ENCODE results near the gene GAPDHS.

DNA sequence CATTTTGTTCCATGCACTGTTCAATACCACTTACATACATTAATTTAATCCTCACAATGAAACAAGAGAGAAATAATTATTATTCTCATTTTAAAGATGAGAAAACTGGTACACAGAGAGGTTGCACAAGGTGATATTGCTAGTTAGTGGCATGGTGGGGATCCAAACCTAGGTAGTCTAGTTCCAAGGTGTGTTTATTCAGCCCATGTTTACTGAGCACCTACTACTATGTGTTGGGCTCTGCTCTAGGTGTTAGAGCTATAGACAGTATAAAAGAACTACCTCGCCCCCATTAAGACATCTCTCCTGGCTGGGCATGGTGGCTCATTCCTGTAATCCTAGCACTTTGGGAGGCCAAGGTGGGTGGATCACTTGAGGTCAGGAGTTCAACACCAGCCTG lies 49.5 kb downstream of the GAPDHS start:
- TF ChIP-seq, protein P1, sequence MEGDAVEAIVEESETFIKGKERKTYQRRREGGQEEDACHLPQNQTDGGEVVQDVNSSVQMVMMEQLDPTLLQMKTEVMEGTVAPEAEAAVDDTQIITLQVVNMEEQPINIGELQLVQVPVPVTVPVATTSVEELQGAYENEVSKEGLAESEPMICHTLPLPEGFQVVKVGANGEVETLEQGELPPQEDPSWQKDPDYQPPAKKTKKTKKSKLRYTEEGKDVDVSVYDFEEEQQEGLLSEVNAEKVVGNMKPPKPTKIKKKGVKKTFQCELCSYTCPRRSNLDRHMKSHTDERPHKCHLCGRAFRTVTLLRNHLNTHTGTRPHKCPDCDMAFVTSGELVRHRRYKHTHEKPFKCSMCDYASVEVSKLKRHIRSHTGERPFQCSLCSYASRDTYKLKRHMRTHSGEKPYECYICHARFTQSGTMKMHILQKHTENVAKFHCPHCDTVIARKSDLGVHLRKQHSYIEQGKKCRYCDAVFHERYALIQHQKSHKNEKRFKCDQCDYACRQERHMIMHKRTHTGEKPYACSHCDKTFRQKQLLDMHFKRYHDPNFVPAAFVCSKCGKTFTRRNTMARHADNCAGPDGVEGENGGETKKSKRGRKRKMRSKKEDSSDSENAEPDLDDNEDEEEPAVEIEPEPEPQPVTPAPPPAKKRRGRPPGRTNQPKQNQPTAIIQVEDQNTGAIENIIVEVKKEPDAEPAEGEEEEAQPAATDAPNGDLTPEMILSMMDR (IDR thresholded peaks at IDR 0.05), result no peak
- TF ChIP-seq POLR2A (IDR thresholded peaks at IDR 0.05), result no peak
